NCI-H226 (cell line): ENCODE data around the gene YARS1.
"Not testable (repeated sequence)": the region's sequence is repeated elsewhere in the genome, so short reads cannot be mapped to it uniquely, and the experiment has no call there.

Source experiments
- DNase-seq: peaks from one replicate; pipeline ENCODE4 v3.0.0-alpha.2; 2015

Gene YARS1

DNA sequence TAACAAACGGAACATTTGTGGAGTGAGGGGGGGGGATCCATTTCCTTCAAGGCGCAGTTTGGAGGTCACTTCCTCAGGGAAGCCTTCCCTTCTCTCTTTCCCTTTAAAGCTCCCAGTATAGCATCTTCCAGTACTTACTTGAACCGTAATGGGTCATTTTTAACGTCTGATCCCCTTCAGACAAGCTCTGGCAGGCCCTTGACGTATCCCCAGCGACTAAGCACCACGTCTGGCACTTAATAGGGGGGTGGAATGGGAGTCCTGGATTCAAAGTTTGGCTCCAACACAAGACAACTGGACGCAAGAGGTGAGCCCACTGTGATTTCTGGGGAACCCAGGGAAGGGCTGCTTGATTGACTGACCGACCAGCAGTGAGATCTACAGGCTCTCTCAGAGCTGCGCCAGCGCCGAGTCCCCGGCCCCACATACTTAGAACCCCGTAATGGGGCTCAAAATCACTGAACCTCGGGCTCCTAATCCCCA lies 441 bp downstream of the YARS1 start:
- no peak for DNase-seq

DNA sequence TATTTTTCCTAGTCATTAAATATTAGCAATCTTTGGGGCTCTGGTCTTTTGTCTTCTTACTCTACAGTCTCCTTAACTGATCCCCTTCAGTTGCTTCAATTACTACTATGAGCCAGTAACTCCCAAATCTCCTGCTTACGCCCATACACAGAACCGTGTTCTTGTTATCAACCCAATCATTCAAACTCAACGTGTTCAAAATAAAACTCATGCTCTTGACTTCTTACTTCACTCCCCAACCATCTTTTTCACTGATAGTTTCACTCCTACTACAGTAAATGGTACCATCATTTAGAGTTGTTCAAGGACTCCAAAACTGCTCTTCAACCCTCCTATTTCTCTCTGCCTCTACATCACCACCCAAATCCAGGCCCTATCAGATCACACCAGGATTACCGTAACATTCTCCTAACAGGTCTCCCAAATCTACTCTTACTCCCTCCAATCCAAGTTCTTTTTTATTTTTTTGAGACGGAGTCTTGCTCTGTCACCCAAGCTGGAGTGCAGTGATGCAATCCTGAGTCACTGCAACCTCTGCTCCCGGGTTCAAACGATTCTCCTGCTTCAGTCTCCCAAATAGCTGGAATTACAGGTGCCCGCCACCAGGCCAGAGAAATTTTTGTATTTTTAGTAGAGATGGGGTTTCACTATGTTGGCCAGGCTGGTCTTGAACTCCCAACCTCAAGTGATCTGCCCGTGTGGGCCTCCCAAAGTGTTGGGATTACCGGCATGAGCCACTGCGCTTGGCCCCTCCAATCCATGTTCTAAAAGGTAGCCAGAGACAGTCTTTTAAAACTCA lies 3.0 kb downstream of the YARS1 start:
- DNase-seq, result no peak

DNA sequence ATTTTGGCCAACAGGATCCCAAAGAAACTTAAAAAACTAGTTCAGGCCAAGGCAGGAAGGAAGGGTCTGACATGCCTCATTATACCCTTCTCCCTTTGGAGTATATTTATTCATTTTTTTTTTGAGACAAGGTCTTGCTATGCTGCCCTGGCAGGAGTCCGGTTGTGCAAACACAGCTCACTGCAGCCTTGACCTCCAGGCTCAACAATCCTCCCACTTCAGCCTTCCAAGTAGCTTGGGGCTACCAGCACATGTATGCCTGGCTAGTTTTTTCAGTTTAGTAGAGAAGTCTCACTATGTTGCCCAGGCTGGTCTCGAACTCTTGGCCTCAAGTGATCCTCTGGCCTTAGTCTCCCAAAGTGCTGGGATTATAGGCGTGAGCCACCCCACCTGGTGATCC lies 5.2 kb downstream of the YARS1 start:
- no peak for DNase-seq

DNA sequence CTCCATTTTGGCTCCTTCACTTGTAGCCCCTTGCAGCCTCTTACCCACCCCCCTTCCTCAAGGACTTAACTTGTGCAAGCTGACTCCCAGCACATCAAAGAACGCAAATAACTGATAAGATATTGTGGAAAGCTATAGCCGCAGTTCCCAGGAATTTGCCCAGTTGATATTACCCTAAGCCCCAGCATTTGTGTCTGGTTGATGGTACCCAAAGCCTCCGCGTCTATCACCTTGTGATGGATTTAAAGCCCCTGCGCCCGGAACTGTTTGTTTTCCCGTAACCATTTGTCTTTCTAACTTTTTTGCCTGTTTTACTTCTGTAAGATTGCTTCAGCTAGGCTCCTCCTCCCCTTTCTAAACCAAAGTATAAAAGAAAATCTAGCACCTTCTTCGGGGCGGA lies 5.9 kb downstream of the YARS1 start:
- no peak for DNase-seq

DNA sequence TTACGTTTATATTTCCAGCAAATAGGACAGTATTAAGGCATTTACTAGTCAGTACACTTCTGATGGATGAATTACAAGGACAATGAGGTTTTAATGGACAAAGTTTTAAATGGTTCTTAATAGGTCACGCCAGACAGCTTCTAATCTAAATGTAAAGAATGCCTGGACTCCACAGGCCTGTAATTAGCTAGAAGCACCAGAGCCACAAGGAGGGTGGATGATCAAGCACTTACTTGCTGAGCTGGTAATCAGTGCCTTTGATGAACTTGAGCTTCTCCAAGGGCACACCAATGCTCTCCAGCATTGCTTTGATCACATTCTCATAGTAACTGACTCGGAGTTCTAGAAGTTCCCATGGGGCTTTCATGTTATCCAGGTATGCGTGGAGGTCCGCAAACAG lies 6.8 kb downstream of the YARS1 start:
- no peak for DNase-seq

DNA sequence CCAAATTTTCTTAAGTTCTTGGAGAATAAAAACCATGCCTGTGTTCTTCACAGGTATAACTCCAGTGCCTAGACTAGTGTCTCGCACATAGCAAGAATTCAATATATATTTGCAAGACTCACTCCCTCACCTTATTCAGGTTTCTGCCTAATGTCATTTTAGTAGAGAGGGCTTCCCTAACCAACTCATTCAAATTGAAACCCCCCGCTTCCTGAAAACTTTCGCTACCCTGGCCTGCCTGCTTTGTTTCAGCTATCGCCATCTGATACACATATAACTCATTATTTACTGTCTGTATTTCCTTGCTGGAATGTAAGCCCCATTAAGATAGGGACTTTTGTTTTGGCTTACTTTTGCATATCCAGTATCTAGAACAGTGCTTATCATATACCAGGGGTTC lies 8.6 kb downstream of the YARS1 start:
- no peak for DNase-seq

DNA sequence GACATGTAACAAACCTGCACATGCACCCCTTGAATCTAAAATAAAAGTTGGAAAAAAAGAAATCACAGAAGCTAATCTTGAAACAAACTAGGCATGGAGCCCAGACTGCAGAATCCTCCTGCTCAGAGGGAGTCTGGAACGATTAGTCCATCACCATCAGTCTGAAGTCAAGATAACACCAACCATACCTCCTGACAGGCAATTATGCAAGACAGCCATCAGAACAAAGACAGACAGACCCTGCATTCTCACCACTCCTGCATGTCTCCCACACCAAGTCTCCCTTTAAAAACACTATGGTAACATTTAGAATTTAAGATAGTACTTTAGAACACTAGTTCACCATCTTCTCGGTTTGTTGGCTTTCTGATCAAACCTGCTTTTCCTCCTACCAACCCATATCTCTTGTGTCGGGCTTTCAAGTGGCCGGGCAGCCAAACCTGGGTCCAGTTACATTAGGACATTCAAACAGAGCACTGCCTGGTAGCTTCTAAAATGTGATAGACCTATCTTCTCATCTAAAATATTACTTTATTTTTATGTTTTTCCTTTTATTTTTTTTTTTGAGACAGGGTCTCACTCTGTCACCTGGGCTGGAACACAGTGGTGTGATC lies 10.1 kb downstream of the YARS1 start:
- peak; percentile 67 for DNase-seq

DNA sequence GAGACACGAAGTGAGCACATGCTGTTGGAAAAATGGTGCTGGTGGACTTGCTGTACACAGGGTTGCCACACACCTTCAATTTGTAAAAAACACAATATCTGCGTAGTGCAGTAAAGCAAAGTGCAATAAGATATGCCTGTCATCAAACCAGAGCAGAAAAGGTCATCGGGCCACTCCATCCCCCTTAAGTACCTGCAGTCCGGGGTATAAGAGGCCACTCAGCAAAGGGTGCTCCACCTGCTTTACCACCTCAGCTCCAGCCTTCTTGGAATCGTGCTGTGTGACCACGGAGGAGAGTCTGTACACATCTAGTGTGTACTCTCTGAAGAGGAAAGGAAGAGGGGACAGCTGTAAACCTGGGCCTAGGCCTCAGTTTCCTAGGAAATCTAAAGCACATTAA lies 10.9 kb downstream of the YARS1 start:
- DNase-seq, result no peak

DNA sequence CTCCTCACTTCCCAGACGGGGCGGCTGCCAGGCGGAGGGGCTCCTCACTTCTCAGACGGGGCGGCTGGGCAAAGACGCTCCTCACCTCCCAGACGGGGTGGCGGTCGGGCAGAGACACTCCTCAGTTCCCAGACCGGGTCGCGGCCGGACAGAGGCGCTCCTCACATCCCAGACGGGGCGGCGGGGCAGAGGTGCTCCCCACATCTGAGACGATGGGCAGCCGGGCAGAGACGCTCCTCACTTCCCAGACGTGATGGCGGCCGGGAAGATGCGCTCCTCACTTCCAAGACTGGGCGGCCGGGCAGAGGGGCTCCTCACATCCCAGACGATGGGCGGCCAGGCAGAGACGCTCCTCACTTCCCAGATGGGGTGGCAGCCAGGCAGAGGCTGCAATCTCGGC lies 12.7 kb downstream of the YARS1 start:
- DNase-seq, result not testable (repeated sequence)

DNA sequence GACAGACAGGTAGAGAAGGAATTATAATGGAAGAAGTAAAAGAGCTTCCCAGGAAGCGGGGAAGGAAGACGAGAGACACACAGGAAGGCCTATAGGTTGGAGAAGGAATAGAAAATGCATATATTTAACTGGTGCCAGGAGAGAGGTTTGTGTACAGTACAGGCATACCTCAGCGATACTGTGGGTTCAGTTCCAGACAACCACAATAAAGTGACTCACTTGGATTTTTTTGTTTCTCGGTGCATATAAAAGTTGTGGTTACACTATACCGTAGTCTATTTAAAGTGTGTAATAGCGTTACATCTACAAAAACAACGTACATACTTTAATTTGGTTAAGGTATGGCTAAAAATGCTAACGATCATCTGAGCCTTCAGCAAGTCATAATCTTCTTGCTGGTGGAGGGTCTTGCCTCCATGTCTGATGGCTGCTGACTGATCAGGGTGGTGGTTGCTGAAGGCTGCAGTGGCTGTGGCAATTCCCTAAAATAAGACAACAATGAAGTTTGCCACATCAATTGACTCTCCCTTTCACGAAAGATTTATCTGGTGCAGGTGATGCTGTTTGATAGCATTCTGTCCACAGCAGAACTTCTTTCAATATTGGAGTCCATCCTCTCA lies 16.0 kb downstream of the YARS1 start:
- no peak for DNase-seq

DNA sequence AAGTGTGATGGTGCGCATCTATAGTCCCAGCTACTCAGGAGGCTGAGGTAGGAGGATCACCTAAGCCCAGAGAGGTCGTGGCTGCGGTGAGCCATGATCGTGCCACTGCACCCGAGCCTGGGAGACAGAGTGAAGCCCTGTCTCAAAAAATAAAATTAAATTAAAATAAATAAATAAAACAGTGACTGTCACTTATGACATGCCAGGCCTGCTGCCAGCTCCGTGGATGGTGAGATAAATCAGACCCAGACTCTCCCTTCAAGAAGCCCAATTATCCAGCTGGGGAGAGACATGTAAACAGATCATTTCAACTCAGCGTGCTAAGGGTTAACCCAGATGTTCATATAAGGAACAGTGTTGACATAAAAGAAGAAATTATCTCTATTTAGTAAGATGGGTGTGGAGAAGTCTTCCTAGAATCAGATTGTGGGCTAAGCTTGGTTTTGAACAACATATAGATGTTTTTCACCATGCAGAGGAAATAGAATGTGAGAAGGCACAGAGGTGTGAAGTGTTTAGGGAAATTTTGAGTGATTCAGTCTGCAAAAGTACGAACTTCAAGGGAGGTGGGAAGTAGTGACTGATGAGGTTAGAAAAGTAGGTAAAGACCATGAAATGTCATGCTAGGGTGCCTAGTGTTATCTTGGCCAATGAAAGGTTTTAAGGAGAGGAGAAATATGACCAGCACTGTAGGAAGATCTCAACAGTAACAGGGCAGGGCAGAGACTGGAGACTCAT lies 18.3 kb downstream of the YARS1 start:
- DNase-seq, result no peak

DNA sequence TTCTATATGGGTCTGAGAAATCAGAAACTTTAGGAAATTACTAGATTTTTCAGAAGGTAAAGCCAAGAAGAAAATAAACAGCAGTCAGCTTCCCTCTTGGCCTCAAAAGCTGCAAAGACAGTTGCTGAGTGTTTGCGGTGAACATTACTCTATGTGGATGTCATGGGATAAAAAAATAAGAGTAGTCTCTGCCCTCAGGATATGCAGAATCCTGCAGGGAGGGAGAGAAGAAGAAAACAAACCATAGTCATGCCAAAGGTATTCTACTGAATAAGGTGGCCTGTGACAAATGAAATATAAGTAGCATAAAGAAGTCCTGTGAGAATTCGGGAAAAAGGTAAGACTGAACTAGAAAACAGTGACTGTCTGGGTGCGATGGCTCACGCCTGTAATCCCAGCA lies 19.0 kb downstream of the YARS1 start:
- no peak for DNase-seq

DNA sequence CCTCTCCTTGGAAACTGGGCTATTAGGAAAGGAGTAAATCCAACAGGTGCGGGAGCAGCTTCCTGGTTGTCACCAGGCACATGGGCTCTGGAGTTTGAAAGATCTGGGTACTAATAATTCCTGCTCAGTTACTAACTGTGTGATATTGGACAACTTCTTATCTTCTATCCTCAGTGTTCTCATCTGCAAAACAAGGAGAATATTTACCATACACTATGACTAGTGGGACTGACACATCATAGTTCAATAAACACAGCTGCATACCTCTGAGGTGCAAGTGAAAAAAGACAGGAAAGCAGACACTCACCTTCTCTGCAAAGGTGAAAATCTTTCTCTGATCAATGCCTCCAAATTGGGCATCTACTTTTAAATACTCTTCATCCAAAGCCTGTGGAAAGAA lies 19.7 kb downstream of the YARS1 start:
- DNase-seq, result no peak

DNA sequence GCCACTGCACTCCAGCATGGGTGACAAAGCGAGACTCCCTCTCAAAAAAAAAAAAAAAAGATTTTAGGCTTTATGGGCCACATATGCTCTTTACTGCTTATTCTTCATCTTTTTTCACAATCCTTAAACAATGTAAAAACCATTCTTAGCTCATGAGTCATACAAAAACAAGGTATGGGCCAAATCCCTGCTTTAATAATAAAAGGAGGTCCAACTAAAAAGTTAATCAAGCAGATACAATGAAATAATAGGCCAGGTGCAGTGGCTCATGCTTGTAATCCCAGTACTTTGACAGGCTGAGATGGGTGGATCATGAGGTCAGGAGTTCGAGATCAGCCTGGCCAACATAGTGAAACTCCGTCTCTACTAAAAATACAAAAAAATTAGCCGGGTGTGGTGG lies 21.4 kb downstream of the YARS1 start:
- DNase-seq, result not testable (repeated sequence)

DNA sequence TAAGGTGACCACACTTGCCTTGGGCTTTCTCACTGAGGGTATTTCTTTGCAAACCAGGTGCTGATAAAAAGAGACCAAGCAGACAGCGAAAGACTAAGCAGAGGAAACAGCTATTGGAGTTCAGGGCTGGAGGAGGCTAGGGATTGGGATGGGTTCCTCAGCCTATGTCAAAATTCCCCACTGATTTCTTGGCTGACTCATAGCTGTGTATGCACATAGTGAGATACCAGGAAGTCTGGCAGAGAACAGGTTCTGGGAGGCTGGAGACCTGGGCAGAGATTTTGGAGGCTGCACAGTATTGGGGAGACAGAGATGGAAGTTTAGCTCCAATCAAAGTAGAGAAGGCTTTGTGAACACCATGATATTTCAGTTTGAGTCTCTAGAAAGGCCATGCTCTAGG lies 25.3 kb downstream of the YARS1 start:
- peak; percentile 80 for DNase-seq

DNA sequence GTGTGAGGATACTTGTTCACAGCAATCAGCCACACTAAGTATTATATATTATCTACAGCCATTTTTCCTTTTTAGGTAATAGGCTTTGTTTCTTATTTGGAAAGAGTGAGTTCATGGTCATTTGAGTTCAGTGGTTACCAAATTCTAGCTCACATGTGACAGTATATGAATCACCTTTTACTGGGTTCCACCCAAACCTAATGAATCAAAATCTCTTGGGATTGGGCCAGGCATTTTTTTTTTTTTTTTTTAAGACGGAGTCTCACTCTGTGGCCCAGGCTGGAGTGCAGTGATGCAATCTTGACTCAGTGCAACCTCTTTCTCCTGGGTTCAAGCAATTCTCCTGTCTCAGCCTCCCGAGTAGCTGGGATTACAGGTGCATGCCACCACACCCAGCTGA lies 27.8 kb downstream of the YARS1 start:
- DNase-seq, result peak; percentile 67

DNA sequence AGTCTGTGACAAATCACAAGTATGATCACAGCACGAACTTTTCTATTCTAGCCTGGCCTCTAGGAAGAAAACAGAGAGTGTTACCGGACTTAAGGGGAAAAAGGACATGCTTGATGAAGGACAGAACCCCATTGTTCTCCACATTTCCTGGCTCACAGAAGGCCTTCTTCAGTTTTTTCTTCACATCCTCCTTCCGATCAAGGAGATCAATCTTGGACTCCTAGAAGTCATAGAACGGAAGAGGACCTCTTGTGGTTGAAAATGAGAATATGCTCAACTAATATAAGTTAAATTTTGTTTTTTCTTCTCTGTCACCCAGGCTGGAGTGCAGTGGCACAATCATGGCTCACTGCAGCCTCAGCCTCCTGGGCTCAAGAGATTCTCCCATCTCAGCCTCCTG lies 30.3 kb downstream of the YARS1 start:
- no peak for DNase-seq

DNA sequence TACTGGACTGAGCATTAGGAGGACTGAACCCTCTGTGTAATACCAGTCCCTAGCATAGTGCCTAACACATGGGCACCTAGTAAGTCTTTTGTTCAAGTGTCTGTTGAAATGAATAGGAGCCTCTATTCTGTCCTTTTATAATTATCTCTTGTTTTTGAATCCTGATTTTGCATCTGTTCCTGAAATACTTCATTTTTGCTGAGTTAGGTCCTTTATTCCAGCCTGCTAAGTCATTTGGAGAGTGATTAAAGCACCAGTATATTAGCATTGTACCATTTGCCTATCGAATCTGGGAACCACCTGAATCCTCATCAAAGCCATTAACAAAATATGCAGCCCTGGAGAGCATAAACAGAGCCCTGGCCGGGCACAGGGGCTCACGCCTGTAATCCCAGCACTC lies 32.3 kb downstream of the YARS1 start:
- no peak for DNase-seq

DNA sequence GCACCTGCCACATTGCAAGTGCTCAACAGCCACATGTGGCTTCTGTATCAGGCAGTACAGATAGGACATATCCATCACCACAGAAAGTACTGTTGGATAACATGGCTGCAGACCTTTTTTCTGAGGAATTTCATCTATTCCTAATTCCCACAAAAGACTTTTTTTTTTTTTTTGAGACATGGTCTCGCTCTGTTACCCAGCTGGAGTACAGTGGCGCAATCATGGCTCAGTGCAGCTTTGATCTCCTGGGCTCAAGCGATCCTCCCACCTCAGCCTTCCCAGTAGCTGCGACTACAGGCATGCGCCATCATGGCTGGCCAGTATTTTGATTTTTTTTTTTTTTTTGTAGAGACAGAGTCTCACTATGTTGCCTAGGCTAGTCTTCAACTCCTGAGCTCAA lies 33.3 kb downstream of the YARS1 start:
- no peak for DNase-seq

DNA sequence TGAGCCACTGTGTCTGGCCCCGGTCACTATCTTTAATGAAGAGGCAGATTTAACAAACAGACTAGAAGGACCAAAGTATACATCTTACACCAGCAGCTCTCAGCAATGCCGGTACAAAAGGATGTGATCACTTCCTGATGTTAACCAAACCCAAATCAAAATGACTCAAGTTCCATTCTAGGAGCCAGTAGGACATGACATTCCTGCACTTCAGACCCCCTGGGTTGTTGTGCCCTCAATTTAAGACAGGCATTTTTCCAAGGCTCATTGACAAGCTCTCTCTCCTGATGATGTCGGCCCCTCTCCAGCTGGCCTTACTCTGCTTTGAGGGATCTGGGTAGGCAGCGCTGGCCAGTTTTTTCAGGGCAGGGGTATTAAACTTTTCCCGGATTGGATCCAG lies 35.1 kb downstream of the YARS1 start:
- no peak for DNase-seq

DNA sequence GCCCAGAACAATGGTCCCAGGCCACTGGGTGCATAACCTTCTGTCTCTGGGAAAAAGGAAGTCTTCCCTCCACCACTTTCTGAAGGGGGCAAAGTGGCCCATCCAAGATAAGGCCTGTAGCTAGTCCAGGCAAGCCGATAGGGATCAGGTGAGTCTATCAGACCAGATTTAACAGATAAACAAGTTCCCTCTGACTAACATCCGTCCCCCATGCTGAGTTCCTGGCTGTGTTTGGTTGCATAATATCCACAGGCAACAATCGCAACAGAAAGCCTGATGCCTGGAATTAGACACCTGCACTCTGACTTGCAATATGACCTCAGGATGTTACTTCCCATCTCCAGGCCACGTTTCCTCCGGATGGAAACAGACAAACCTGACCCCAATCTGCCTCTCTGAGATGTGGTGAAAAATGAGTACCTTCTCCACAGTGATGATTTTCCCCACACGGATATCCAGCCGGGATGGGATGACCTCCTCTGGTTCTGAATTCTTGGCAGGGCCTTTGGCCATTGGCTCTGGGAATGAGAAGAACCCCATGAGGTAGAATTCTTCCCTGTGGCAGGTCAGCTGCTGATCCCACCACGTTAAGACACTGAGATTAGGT lies 36.4 kb downstream of the YARS1 start:
- DNase-seq, result no peak

DNA sequence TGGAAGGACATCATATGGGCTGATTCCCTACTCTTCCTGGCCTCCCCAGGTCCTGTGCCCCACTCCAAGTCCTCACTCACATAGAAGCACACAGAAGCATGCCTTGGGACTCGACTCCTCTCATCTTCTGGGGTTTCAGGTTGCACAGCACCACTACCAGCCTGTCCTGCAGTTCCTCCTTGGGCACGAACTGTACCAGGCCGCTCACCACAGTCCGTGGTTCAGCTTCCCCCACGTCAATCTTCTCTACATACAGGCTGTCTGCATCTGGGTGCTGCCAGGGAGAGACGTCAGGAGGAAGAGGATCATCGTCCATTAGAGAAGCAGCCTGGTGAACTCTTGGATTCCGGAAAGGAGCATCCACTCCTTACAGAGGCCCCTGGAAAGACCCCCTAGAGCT lies 37.2 kb downstream of the YARS1 start:
- no peak for DNase-seq

DNA sequence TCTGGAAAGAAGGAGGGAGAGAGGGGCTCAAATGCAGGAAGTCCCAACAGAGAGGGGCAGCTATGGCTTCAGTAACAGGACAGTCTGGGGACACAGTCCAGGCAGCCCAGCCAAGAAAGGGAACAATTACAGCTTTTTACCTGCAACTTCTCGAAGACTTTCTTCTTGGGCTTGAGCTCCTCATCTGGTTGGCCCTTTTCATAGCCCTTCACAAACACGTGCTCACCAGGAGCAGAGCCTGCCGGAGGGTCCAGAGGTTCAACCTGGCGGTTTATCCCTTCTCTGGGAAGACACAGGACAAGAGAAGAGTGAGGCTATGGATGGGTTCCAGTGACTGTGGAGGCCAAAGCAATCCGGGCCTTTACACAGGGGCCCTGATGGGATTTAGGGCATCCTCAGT lies 37.9 kb downstream of the YARS1 start:
- no peak for DNase-seq
